Activated CD4-positive, alpha-beta T cell treated with anti-CD3 and anti-CD28 coated beads, Interleukin-2, amount 10 ng/mL, durations not matched to agents 24 days and 14 days (primary cell): ENCODE measurements around the gene ADAMTSL3. TPM values are rescaled to one million over a fixed set of nuclear protein-coding genes. Genes with fewer than 3 reads are reported as not detected.

ENCODE experiments used
- DNase-seq: peaks from one replicate; pipeline ENCODE4 v3.0.0; 2022
- H3K27ac Mint-ChIP-seq: one replicate; pipeline ENCODE4 v1.8.0; 2022; ENCODE audit warnings: mild to moderate bottlenecking, mixed read lengths
- H3K27me3 Mint-ChIP-seq: one replicate; pipeline ENCODE4 v1.8.0; 2022; ENCODE audit warnings: mixed read lengths
- H3K36me3 Mint-ChIP-seq: one replicate; pipeline ENCODE4 v1.8.0; 2022; ENCODE audit warnings: low read depth, mild to moderate bottlenecking, mixed read lengths
- H3K4me1 Mint-ChIP-seq: one replicate; pipeline ENCODE4 v1.8.0; 2021; ENCODE audit warnings: mixed read lengths
- H3K4me3 Mint-ChIP-seq: one replicate; pipeline ENCODE4 v1.8.0; 2022; ENCODE audit warnings: mild to moderate bottlenecking, moderate library complexity, mixed read lengths
- H3K9me3 Mint-ChIP-seq: one replicate; pipeline ENCODE4 v1.8.0; 2021; ENCODE audit warnings: mixed read lengths
- intact Hi-C: fragments of 100-400 bp; cut with micrococcal nuclease; formaldehyde crosslinking; loops from one replicate; pipeline ENCODE4 v1.15.1; 2023
- total RNA-seq: library from RNA; stranded (reverse); gene quantifications from 2 replicates; pipeline ENCODE4 v1.2.3, GENCODE V29; 2022

Gene ADAMTSL3
- total RNA-seq, 1 donor from 2014 or later: not detected

GRCh38 chr15:83671603-83672002 is 17.7 kb downstream of the ADAMTSL3 start:
- no peaks in the 10 kb centered on the region for H3K4me1 Mint-ChIP-seq
- no peaks in the 10 kb centered on the region for H3K36me3 Mint-ChIP-seq
- no peaks in the 10 kb centered on the region for H3K27me3 Mint-ChIP-seq
- no peaks in the 10 kb centered on the region for H3K9me3 Mint-ChIP-seq
- H3K27ac Mint-ChIP-seq: no peak overlapping the region
- intact Hi-C loops: no loop called here
- no peak for DNase-seq
- no peak overlapping the region for H3K4me3 Mint-ChIP-seq

GRCh38 chr15:83673385-83673784 is 19.5 kb downstream of the ADAMTSL3 start:
- no peak overlapping the region for H3K4me3 Mint-ChIP-seq
- H3K27me3 Mint-ChIP-seq: no peaks in the 10 kb centered on the region
- intact Hi-C loops: no loop called here
- DNase-seq: no peak
- H3K27ac Mint-ChIP-seq: no peak overlapping the region
- H3K9me3 Mint-ChIP-seq: no peaks in the 10 kb centered on the region
- no peaks in the 10 kb centered on the region for H3K4me1 Mint-ChIP-seq
- no peaks in the 10 kb centered on the region for H3K36me3 Mint-ChIP-seq

GRCh38 chr15:83682476-83683088 is 28.7 kb downstream of the ADAMTSL3 start:
- H3K27ac Mint-ChIP-seq: no peak overlapping the region
- H3K9me3 Mint-ChIP-seq: no peaks in the 10 kb centered on the region
- no peak overlapping the region for H3K4me3 Mint-ChIP-seq
- H3K27me3 Mint-ChIP-seq: peaks cover 8% of the 10 kb centered on the region
- H3K36me3 Mint-ChIP-seq: no peaks in the 10 kb centered on the region
- intact Hi-C loops: no loop called here
- DNase-seq: no peak
- H3K4me1 Mint-ChIP-seq: no peaks in the 10 kb centered on the region

GRCh38 chr15:83685916-83686332 is 32.0 kb downstream of the ADAMTSL3 start:
- no peak overlapping the region for H3K27ac Mint-ChIP-seq
- no peaks in the 10 kb centered on the region for H3K4me1 Mint-ChIP-seq
- H3K9me3 Mint-ChIP-seq: no peaks in the 10 kb centered on the region
- DNase-seq: peak; percentile 20
- H3K4me3 Mint-ChIP-seq: no peak overlapping the region
- no peaks in the 10 kb centered on the region for H3K36me3 Mint-ChIP-seq
- H3K27me3 Mint-ChIP-seq: peaks cover 5% of the 10 kb centered on the region
- intact Hi-C loops: no loop called here

GRCh38 chr15:83688201-83688600 is 34.3 kb downstream of the ADAMTSL3 start:
- no peak for DNase-seq
- Mint-ChIP-seq H3K27ac (no peak overlapping the region), H3K4me1 (no peaks in the 10 kb centered on the region), H3K36me3 (no peaks in the 10 kb centered on the region), H3K4me3 (no peak overlapping the region), H3K9me3 (no peaks in the 10 kb centered on the region), H3K27me3 (peaks cover 5% of the 10 kb centered on the region)
- intact Hi-C loops: no loop called here

GRCh38 chr15:83690676-83691075 is 36.8 kb downstream of the ADAMTSL3 start:
- H3K27ac Mint-ChIP-seq: no peak overlapping the region
- H3K9me3 Mint-ChIP-seq: no peaks in the 10 kb centered on the region
- intact Hi-C loops: no loop called here
- H3K4me3 Mint-ChIP-seq: no peak overlapping the region
- H3K27me3 Mint-ChIP-seq: peaks cover 3% of the 10 kb centered on the region
- peak; percentile 13 for DNase-seq
- H3K4me1 Mint-ChIP-seq: no peaks in the 10 kb centered on the region
- no peaks in the 10 kb centered on the region for H3K36me3 Mint-ChIP-seq

GRCh38 chr15:83692746-83693581 is 39.0 kb downstream of the ADAMTSL3 start:
- no peak overlapping the region for H3K27ac Mint-ChIP-seq
- DNase-seq: peak; percentile 16
- H3K27me3 Mint-ChIP-seq: no peaks in the 10 kb centered on the region
- intact Hi-C loops: no loop called here
- no peaks in the 10 kb centered on the region for H3K9me3 Mint-ChIP-seq
- H3K36me3 Mint-ChIP-seq: no peaks in the 10 kb centered on the region
- no peaks in the 10 kb centered on the region for H3K4me1 Mint-ChIP-seq
- no peak overlapping the region for H3K4me3 Mint-ChIP-seq

GRCh38 chr15:83694015-83694414 is 40.1 kb downstream of the ADAMTSL3 start:
- Mint-ChIP-seq H3K27me3 (no peaks in the 10 kb centered on the region), H3K4me3 (no peak overlapping the region), H3K36me3 (no peaks in the 10 kb centered on the region), H3K9me3 (no peaks in the 10 kb centered on the region), H3K4me1 (no peaks in the 10 kb centered on the region), H3K27ac (no peak overlapping the region)
- no peak for DNase-seq
- intact Hi-C loops: no loop called here

GRCh38 chr15:83694536-83694935 is 40.6 kb downstream of the ADAMTSL3 start:
- peak; percentile 30 for DNase-seq
- intact Hi-C loops: no loop called here
- no peak overlapping the region for H3K4me3 Mint-ChIP-seq
- no peaks in the 10 kb centered on the region for H3K36me3 Mint-ChIP-seq
- H3K27ac Mint-ChIP-seq: no peak overlapping the region
- H3K9me3 Mint-ChIP-seq: no peaks in the 10 kb centered on the region
- no peaks in the 10 kb centered on the region for H3K4me1 Mint-ChIP-seq
- H3K27me3 Mint-ChIP-seq: no peaks in the 10 kb centered on the region

GRCh38 chr15:83695246-83695645 is 41.3 kb downstream of the ADAMTSL3 start:
- no peaks in the 10 kb centered on the region for H3K4me1 Mint-ChIP-seq
- no peaks in the 10 kb centered on the region for H3K27me3 Mint-ChIP-seq
- no peaks in the 10 kb centered on the region for H3K9me3 Mint-ChIP-seq
- no peak overlapping the region for H3K27ac Mint-ChIP-seq
- no peak overlapping the region for H3K4me3 Mint-ChIP-seq
- DNase-seq: no peak
- intact Hi-C loops: no loop called here
- no peaks in the 10 kb centered on the region for H3K36me3 Mint-ChIP-seq

GRCh38 chr15:83695901-83696425 is 42.0 kb downstream of the ADAMTSL3 start:
- peak; percentile 43 for DNase-seq
- H3K4me1 Mint-ChIP-seq: no peaks in the 10 kb centered on the region
- H3K36me3 Mint-ChIP-seq: no peaks in the 10 kb centered on the region
- no peak overlapping the region for H3K27ac Mint-ChIP-seq
- intact Hi-C loops: no loop called here
- H3K9me3 Mint-ChIP-seq: no peaks in the 10 kb centered on the region
- H3K27me3 Mint-ChIP-seq: no peaks in the 10 kb centered on the region
- H3K4me3 Mint-ChIP-seq: no peak overlapping the region

GRCh38 chr15:83697716-83698115 is 43.8 kb downstream of the ADAMTSL3 start:
- no peaks in the 10 kb centered on the region for H3K27me3 Mint-ChIP-seq
- no peak overlapping the region for H3K4me3 Mint-ChIP-seq
- no peak overlapping the region for H3K27ac Mint-ChIP-seq
- no peaks in the 10 kb centered on the region for H3K4me1 Mint-ChIP-seq
- intact Hi-C loops: no loop called here
- H3K9me3 Mint-ChIP-seq: no peaks in the 10 kb centered on the region
- no peak for DNase-seq
- no peaks in the 10 kb centered on the region for H3K36me3 Mint-ChIP-seq

GRCh38 chr15:83698294-83698693 is 44.4 kb downstream of the ADAMTSL3 start:
- H3K36me3 Mint-ChIP-seq: no peaks in the 10 kb centered on the region
- intact Hi-C loops: no loop called here
- H3K9me3 Mint-ChIP-seq: no peaks in the 10 kb centered on the region
- no peaks in the 10 kb centered on the region for H3K4me1 Mint-ChIP-seq
- no peaks in the 10 kb centered on the region for H3K27me3 Mint-ChIP-seq
- peak; percentile 22 for DNase-seq
- no peak overlapping the region for H3K27ac Mint-ChIP-seq
- no peak overlapping the region for H3K4me3 Mint-ChIP-seq

- H3K27me3 Mint-ChIP-seq: no peaks in the 10 kb centered on the region
Observed at GRCh38 chr15:83699028-83699427, 45.1 kb downstream of the ADAMTSL3 start.

More at GRCh38 chr15:83699028-83699427, 45.1 kb downstream of the ADAMTSL3 start:
- Mint-ChIP-seq H3K36me3 (no peaks in the 10 kb centered on the region), H3K4me3 (no peak overlapping the region), H3K27ac (no peak overlapping the region), H3K9me3 (no peaks in the 10 kb centered on the region), H3K4me1 (no peaks in the 10 kb centered on the region)
- intact Hi-C loops: no loop called here
- no peak for DNase-seq
